ENCODE measurements around the gene PRND. TPM values are rescaled to one million over a fixed set of nuclear protein-coding genes. Genes with fewer than 3 reads are reported as not detected.

The PRND gene
- total and polyA plus RNA-seq, 10 of the 15 experiments (the other 5 are each of a cell fraction or from before 2014, with no cell fraction given) = not detected

GRCh38 chr20:4765681-4766080, 44.0 kb downstream of the PRND start:
- no peaks in the 10 kb centered on the region; the same call in 2 of the 3 replicates for H3K9me3 ChIP-seq (replicated peaks; ENCODE audit: control insufficient read depth, insufficient read depth, low read length)
- H3K9ac ChIP-seq (ENCODE audit: control insufficient read depth, insufficient read depth, low read length) = no peak overlapping the region
- no peak for FAIRE-seq
- no peak overlapping the region for H3K4me2 ChIP-seq (ENCODE audit: control insufficient read depth, insufficient read depth)
- no peak for ATAC-seq
- no peaks in the 10 kb centered on the region for H3K36me3 ChIP-seq (ENCODE audit: control insufficient read depth in 2 of 2, insufficient read depth in 2 of 2, low read length in 1 of 2)
- no peaks in the 10 kb centered on the region for H4K20me1 ChIP-seq (ENCODE audit: control insufficient read depth, insufficient read depth)
- POLR2A ChIA-PET = no interaction called here
- in situ Hi-C loops (cut with MboI) = no loop called here
- intact Hi-C loops (cut with micrococcal nuclease; ENCODE audit: unreplicated experiment) = no loop called here
- DNase-seq (ENCODE audit: low read depth, low spot score) = no peak
- H2AFZ ChIP-seq (ENCODE audit: control insufficient read depth, low read depth, low read length) = no peak overlapping the region
- CTCF ChIA-PET = no interaction called here
- H3K4me3 ChIP-seq = no peak overlapping the region
- H3K79me2 ChIP-seq (ENCODE audit: control insufficient read depth, insufficient read depth, low read length) = no peaks in the 10 kb centered on the region
- 98% methylated on average over 3 of the region's 3 CpGs for WGBS (ENCODE audit: insufficient coverage, insufficient replicate concordance, low lambda C conversion rate, missing lambda C conversion rate)
- TF ChIP-seq PAX5 (IDR thresholded peaks at IDR 0.05; ENCODE audit: borderline replicate concordance, low read depth, low read length) = no peak
- no peak for TF ChIP-seq ESRRA (IDR thresholded peaks at IDR 0.05; ENCODE audit: low read length)
- no peak for TF ChIP-seq NR2C2 (IDR thresholded peaks at IDR 0.05; ENCODE audit: borderline replicate concordance, control insufficient read depth, insufficient read length, low read depth)
- TF ChIP-seq RUNX3 (IDR thresholded peaks at IDR 0.05; ENCODE audit: low read length) = no peak
- no peak for TF ChIP-seq CBX3 (IDR thresholded peaks at IDR 0.05; ENCODE audit: borderline replicate concordance, low read depth)
- TF ChIP-seq SREBF2 (IDR thresholded peaks at IDR 0.05; ENCODE audit: low read length) = no peak
- TF ChIP-seq SRF (IDR thresholded peaks at IDR 0.05; ENCODE audit: low read depth in 2 of 2, low read length in 2 of 2) = no peak
- no peak for TF ChIP-seq RB1 (IDR thresholded peaks at IDR 0.05; ENCODE audit: borderline replicate concordance)
- no peak for TF ChIP-seq SMAD5 (IDR thresholded peaks at IDR 0.05; ENCODE audit: low read depth)
- TF ChIP-seq JUNB (IDR thresholded peaks at IDR 0.05) = no peak
- TF ChIP-seq, protein P1, sequence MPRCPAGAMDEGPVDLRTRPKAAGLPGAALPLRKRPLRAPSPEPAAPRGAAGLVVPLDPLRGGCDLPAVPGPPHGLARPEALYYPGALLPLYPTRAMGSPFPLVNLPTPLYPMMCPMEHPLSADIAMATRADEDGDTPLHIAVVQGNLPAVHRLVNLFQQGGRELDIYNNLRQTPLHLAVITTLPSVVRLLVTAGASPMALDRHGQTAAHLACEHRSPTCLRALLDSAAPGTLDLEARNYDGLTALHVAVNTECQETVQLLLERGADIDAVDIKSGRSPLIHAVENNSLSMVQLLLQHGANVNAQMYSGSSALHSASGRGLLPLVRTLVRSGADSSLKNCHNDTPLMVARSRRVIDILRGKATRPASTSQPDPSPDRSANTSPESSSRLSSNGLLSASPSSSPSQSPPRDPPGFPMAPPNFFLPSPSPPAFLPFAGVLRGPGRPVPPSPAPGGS (IDR thresholded peaks at IDR 0.05; ENCODE audit: borderline replicate concordance, insufficient read depth, low read depth, low read length, poor library complexity, severe bottlenecking) = no peak
- TF ChIP-seq CBX5 (IDR thresholded peaks at IDR 0.05; ENCODE audit: low read depth) = no peak
- no peak for TF ChIP-seq SREBF1 (IDR thresholded peaks at IDR 0.05; ENCODE audit: low read length)
- no peak for TF ChIP-seq IKZF1 (conservative IDR thresholded peaks at IDR 0.05)
- SMC1A ChIA-PET (ENCODE audit: uncharacterized antibody, unreplicated experiment) = interaction anchor here (1.2 kb wide), 1 partner anchor 335 kb away, joined by 4 read pairs; no protein-coding TSS in a partner anchor
- no peak overlapping the region for H3K27ac ChIP-seq (ENCODE audit: control insufficient read depth, insufficient read depth)
- no TSS peak for BruUV-seq (replicated peaks)
- RAD21 ChIA-PET (ENCODE audit: unreplicated experiment) = no interaction called here
- no peaks in the 10 kb centered on the region for H3K27me3 ChIP-seq (replicated peaks in 1 of 2; ENCODE audit: control insufficient read depth in 2 of 2, insufficient read depth in 2 of 2, low read length in 1 of 2)
- peaks cover 3% of the 10 kb centered on the region; the same call in 1 of the 2 replicates for H3K4me1 ChIP-seq (ENCODE audit: control insufficient read depth, insufficient read depth, low read length)
